ENCODE results near the gene RXRG. TPM values are rescaled to one million over a fixed set of nuclear protein-coding genes. Genes with fewer than 3 reads are reported as not detected.

The RXRG gene
- total RNA-seq, 4 donors from 2014 or later = 1.7 to 3.9 (median 2.5) TPM

- H3K27ac ChIP-seq (replicated peaks in 1 of 4) = no peak overlapping the region
- no peak for DNase-seq (ENCODE audit: extremely low spot score)
- H3K36me3 ChIP-seq = no peaks in the 10 kb centered on the region
- no peak overlapping the region for H3K4me3 ChIP-seq
- H3K27me3 ChIP-seq = peaks cover 0 to 56% (median 12%) of the 10 kb centered on the region in 4 donors
- intact Hi-C loops (cut with DNase I) = no loop called here
- WGBS = 60% methylated on average over 5 of the region's 5 CpGs
- TF ChIP-seq CTCF (IDR thresholded peaks at IDR 0.05) (no peak), POLR2A (IDR thresholded peaks at IDR 0.05; ENCODE audit: low read depth) (no peak), EP300 (IDR thresholded peaks at IDR 0.05) (no peak), POLR2AphosphoS5 (IDR thresholded peaks at IDR 0.05) (no peak)
- H3K9me3 ChIP-seq = no peaks in the 10 kb centered on the region
- peaks cover 5 to 23% (median 20%) of the 10 kb centered on the region in 4 donors for H3K4me1 ChIP-seq
Observed at GRCh38 chr1:165441166-165441880, 3.6 kb downstream of the RXRG start.

- Histone ChIP-seq H3K4me1 (peaks cover 5 to 12% (median 9%) of the 10 kb centered on the region in 4 donors), H3K9me3 (no peaks in the 10 kb centered on the region), H3K27ac (replicated peaks in 1 of 4) (peak overlapping the region in 1 of 4 donors; percentile 15), H3K4me3 (no peak overlapping the region), H3K36me3 (no peaks in the 10 kb centered on the region), H3K27me3 (peaks cover 0 to 37% (median 3%) of the 10 kb centered on the region in 4 donors)
- intact Hi-C loops (cut with DNase I) = no loop called here
- WGBS = 61% methylated on average over 6 of the region's 6 CpGs
- no peak for DNase-seq (ENCODE audit: extremely low spot score)
- TF ChIP-seq CTCF (IDR thresholded peaks at IDR 0.05) (no peak), POLR2AphosphoS5 (IDR thresholded peaks at IDR 0.05) (no peak)
Observed at GRCh38 chr1:165439330-165439729, 5.6 kb downstream of the RXRG start.

GRCh38 chr1:165436994-165437393 is 7.9 kb downstream of the RXRG start:
- peak overlapping the region in 1 of 4 donors; percentile 6 for H3K27ac ChIP-seq (replicated peaks in 1 of 4)
- H3K9me3 ChIP-seq = no peaks in the 10 kb centered on the region
- peaks cover 0 to 18% (median 0%) of the 10 kb centered on the region in 4 donors for H3K27me3 ChIP-seq
- no peak overlapping the region for H3K4me3 ChIP-seq
- intact Hi-C loops (cut with DNase I) = no loop called here
- DNase-seq (ENCODE audit: extremely low spot score) = peak; percentile 79
- no peaks in the 10 kb centered on the region for H3K36me3 ChIP-seq
- 66% methylated on average over 2 of the region's 2 CpGs for WGBS
- peaks cover 0 to 8% (median 0%) of the 10 kb centered on the region in 4 donors for H3K4me1 ChIP-seq
- no peak for TF ChIP-seq EP300 (IDR thresholded peaks at IDR 0.05)
- no peak for TF ChIP-seq POLR2A (IDR thresholded peaks at IDR 0.05; ENCODE audit: low read depth)
- TF ChIP-seq POLR2AphosphoS5 (IDR thresholded peaks at IDR 0.05) = no peak
- TF ChIP-seq CTCF (IDR thresholded peaks at IDR 0.05) = no peak

GRCh38 chr1:165435801-165436200 is 9.1 kb downstream of the RXRG start:
- no peak for TF ChIP-seq EP300 (IDR thresholded peaks at IDR 0.05)
- TF ChIP-seq POLR2A (IDR thresholded peaks at IDR 0.05; ENCODE audit: low read depth) = no peak
- TF ChIP-seq POLR2AphosphoS5 (IDR thresholded peaks at IDR 0.05) = no peak
- TF ChIP-seq CTCF (IDR thresholded peaks at IDR 0.05) = no peak
- intact Hi-C loops (cut with DNase I) = no loop called here

More at GRCh38 chr1:165435801-165436200, 9.1 kb downstream of the RXRG start:
- Histone ChIP-seq H3K9me3 (no peaks in the 10 kb centered on the region), H3K4me1 (peaks cover 0 to 9% (median 0%) of the 10 kb centered on the region in 4 donors), H3K27me3 (peaks cover 0 to 11% (median 0%) of the 10 kb centered on the region in 4 donors), H3K27ac (replicated peaks in 1 of 4) (no peak overlapping the region), H3K4me3 (no peak overlapping the region), H3K36me3 (no peaks in the 10 kb centered on the region)
- no peak for DNase-seq (ENCODE audit: extremely low spot score)
- 74% methylated on average over 2 of the region's 2 CpGs for WGBS

All from esophagus muscularis mucosa (tissue), 4 donors.